GM21717 (cell line): ENCODE measurements around the gene RBM34.
"Not testable (repeated sequence)": the region's sequence is repeated elsewhere in the genome, so short reads cannot be mapped to it uniquely, and the experiment has no call there.

Experiments used
- ATAC-seq: cut with Tn5 transposase; IDR thresholded peaks from one replicate; pipeline ENCODE4 v1.9.1; 2021; ENCODE audit warnings: mild to moderate bottlenecking, moderate library complexity; ENCODE audit not compliant: unreplicated experiment

RBM34 gene

GRCh38 chr1:235122348-235122747 is 38.7 kb downstream of the RBM34 start:
- no peak for ATAC-seq

- ATAC-seq: no peak
These were observed 47.7 kb downstream of the RBM34 start for GRCh38 chr1:235113183-235113917.

GRCh38 chr1:235112297-235113182 is 48.5 kb downstream of the RBM34 start:
- ATAC-seq: no peak

DNA sequence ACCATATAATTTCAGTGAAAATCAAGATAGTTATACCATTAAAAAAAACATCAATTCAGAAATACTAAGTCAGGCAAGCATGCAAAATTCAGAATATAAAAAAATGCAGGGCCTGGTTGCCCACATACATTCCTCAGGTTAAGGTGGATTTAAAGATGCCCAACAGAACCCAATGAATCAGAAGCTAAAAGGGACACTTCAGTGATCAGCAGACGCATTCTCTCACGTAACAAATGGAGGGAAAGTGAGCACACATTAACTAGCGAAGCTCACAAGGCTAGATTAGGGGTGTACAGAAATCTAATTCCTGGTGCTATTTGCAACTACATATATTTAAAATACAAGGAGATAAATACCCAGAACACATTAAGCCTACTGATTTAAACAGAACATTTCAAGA is 49.9 kb downstream of the RBM34 start:
- no peak for ATAC-seq

- ATAC-seq: no peak
These were observed 52.2 kb downstream of the RBM34 start for GRCh38 chr1:235108876-235109275.

- ATAC-seq: no peak
These were observed 52.9 kb downstream of the RBM34 start for GRCh38 chr1:235108185-235108593.

- ATAC-seq: no peak
These were observed 53.5 kb downstream of the RBM34 start for GRCh38 chr1:235107368-235108184.

DNA sequence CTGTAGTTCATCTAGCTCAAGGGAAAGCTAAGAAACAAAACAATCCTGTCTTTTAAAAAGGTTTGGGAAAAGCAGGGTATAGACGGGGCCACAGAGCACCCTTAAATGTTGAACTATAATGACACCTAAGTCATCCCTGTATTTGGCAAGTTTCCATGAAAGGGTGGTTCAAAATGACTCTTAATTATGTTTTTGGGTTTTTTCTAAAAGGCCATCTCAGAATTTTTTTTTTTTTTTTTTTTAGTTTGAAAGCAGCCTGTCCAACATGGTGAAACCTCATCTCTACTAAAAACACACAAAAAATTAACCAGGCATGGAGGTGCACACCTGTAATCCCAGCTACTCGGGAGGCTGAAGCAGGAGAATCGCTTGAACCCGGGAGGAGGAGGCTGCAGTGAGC is 54.6 kb downstream of the RBM34 start:
- no peak for ATAC-seq

- peak; percentile 81 for ATAC-seq
These were observed 55.7 kb downstream of the RBM34 start for GRCh38 chr1:235105051-235106043.

DNA sequence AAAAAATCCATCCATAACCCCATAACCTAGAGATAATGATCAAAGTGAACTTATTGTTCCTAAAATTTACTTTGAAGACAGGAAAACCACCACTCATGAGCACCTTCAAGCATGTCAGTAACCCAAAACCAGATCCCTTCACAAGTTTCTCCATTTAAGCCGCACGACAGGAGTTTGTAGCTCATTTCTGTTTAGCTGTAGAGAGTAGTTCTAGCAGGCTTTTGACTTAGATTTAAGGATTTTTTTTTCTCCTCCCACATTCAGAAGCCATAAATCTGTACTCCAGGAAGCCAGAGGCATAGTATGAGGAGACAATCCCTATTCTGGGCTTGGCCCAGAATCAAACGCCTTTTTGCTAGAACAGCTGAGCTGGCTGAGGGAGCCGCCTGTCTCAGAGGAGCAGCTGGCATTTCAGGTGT is 58.0 kb downstream of the RBM34 start:
- no peak for ATAC-seq

- no peak for ATAC-seq
These were observed 58.8 kb downstream of the RBM34 start for GRCh38 chr1:235102259-235102582.

- no peak for ATAC-seq
These were observed 59.3 kb downstream of the RBM34 start for GRCh38 chr1:235101558-235102258.

GRCh38 chr1:235100194-235100772 is 60.8 kb downstream of the RBM34 start:
- no peak for ATAC-seq

- no peak for ATAC-seq
These were observed 62.1 kb downstream of the RBM34 start for GRCh38 chr1:235098991-235099390.

- no peak for ATAC-seq
These were observed 62.5 kb downstream of the RBM34 start for GRCh38 chr1:235098547-235098946.

- ATAC-seq: not testable (repeated sequence)
These were observed 63.5 kb downstream of the RBM34 start for GRCh38 chr1:235097501-235097900.

DNA sequence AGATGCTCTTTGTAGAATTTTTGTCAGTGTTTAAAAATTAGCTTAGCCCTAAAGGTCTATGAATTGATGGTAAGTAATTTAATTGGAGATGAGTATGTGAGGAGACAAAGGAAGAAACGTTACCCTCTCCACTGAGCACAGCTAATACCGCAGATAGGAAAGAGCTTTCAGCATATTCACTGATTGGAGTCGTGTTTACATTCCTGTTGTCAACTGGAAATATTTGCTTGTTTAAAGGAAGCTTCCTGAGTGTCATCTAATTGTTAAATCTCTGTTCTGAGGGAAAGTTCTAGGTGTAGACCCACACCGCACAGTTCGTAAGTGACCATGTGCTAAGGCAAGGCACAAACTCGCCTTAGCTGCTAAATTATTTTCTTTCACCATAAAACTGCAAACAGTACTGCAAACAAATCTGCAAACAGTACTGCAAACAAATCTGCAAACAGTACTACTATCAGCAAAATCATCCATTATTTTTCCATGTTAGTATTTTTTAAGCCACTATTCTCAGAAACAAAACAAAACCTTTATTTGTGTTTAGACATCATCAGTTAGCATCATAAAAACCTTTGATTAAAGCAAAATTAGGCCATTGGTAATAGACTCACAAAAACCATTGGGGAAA is 65.0 kb downstream of the RBM34 start:
- ATAC-seq: no peak

- peak; percentile 73 for ATAC-seq
These were observed 67.1 kb downstream of the RBM34 start for GRCh38 chr1:235093696-235094592.
